SK-N-SH (cell line): ENCODE measurements around the gene TMEM212. TPM values are rescaled to one million over a fixed set of nuclear protein-coding genes. Genes with fewer than 3 reads are reported as not detected.
"Not testable (repeated sequence)": the region's sequence is repeated elsewhere in the genome, so short reads cannot be mapped to it uniquely, and the experiment has no call there.

Experiments
- CTCF ChIA-PET: fragments of 300-600, 350-600 bp; formaldehyde crosslinking; extraction: SDS; loops from one replicate; lab custom pipeline; 2021; lab: Yijun Ruan, JAX
- POLR2A ChIA-PET: fragments of 350-600 bp; sonication (Branson Sonifier 250); formaldehyde crosslinking; extraction: SDS; loops from one replicate; lab custom pipeline; 2020; ENCODE audit warnings: antibody characterized with exemption, inconsistent platforms; lab: Yijun Ruan, JAX
- DNase-seq: peaks from one replicate; pipeline ENCODE4 v3.0.0; 2012
- H2AFZ ChIP-seq: fragments of 200-600 bp; sonication (generic); 2 replicates; pipeline ENCODE4 v1.8.1; 2016; ENCODE audit warnings: antibody characterized with exemption, mild to moderate bottlenecking, low read depth
- H3F3A ChIP-seq: fragments of 200-600 bp; sonication (generic); replicated peaks from 2 replicates; pipeline ENCODE3; 2016; ENCODE audit warnings: antibody characterized with exemption, mild to moderate bottlenecking; ENCODE audit not compliant: insufficient read depth
- H3K27ac ChIP-seq, 2 experiments: fragments of 200-500 bp in 1 of 2; fragments of 200-600 bp in 1 of 2; sonication (Bioruptor generic) in 1 of 2; sonication (generic), shearing (Covaris generic) in 1 of 2; 2 replicates each; pipeline versions ENCODE4 v1.5.1 to v1.6.1; 2014 to 2016; ENCODE audit warnings: low read depth in 2 of 2, inconsistent platforms in 1 of 2, low read length in 1 of 2, mild to moderate bottlenecking in 1 of 2, mixed read lengths in 1 of 2
- H3K27me3 ChIP-seq: fragments of 200-600 bp; sonication (generic), shearing (Covaris generic); 2 replicates; pipeline ENCODE4 v1.6.1; 2016; ENCODE audit warnings: mixed run types; ENCODE audit not compliant: insufficient read depth
- H3K36me3 ChIP-seq, 2 experiments: fragments of 200-500 bp in 1 of 2; fragments of 200-600 bp in 1 of 2; sonication (Bioruptor generic) in 1 of 2; sonication (generic) in 1 of 2; replicated peaks in 1 of 2; 2 replicates each; pipeline versions ENCODE3 to v1.5.1; 2014 to 2016; ENCODE audit warnings: low read length in 1 of 2, mild to moderate bottlenecking in 1 of 2; ENCODE audit not compliant: insufficient read depth in 2 of 2, control insufficient read depth in 1 of 2
- H3K4me1 ChIP-seq, 2 experiments: fragments of 200-500 bp in 1 of 2; fragments of 200-600 bp in 1 of 2; sonication (Bioruptor generic) in 1 of 2; sonication (generic), shearing (Covaris generic) in 1 of 2; 2 replicates each; pipeline versions ENCODE4 v1.5.1 to v1.6.1; 2014 to 2016; ENCODE audit warnings: low read depth in 1 of 2, low read length in 1 of 2, mixed run types in 1 of 2; ENCODE audit not compliant: insufficient read depth in 2 of 2, control insufficient read depth in 1 of 2
- H3K4me2 ChIP-seq: fragments of 200-600 bp; sonication (generic), shearing (Covaris generic); 2 replicates; pipeline ENCODE4 v1.6.1; 2017; ENCODE audit warnings: mixed run types
- H3K4me3 ChIP-seq, 2 experiments: fragments of 200-500 bp in 1 of 2; fragments of 200-600 bp in 1 of 2; sonication (Bioruptor generic) in 1 of 2; sonication (generic), shearing (Covaris generic) in 1 of 2; 2 replicates each; pipeline versions ENCODE4 v1.5.1 to v1.8.1; 2014 to 2016; ENCODE audit warnings: low read depth in 2 of 2, inconsistent platforms in 1 of 2, low read length in 1 of 2, mild to moderate bottlenecking in 1 of 2, mixed read lengths in 1 of 2, moderate library complexity in 1 of 2
- H3K79me2 ChIP-seq: fragments of 200-600 bp; sonication (generic); 2 replicates; pipeline ENCODE4 v1.8.1; 2017; ENCODE audit warnings: mild to moderate bottlenecking; ENCODE audit not compliant: insufficient read depth
- H3K9ac ChIP-seq: fragments of 200-600 bp; sonication (generic); 2 replicates; pipeline ENCODE4 v1.6.1; 2017; ENCODE audit warnings: mixed run types
- H3K9me2 ChIP-seq: fragments of 200-600 bp; sonication (generic); 2 replicates; pipeline ENCODE4 v1.6.1; 2017; ENCODE audit warnings: mixed run types
- H3K9me3 ChIP-seq: fragments of 200-600 bp; sonication (generic); 2 replicates; pipeline ENCODE4 v1.6.1; 2017; ENCODE audit warnings: mixed run types, mild to moderate bottlenecking, moderate library complexity
- H4K20me1 ChIP-seq: fragments of 200-600 bp; sonication (generic); 2 replicates; pipeline ENCODE4 v1.6.1; 2017; ENCODE audit warnings: mild to moderate bottlenecking, mixed run types; ENCODE audit not compliant: insufficient read depth
- CHD2 ChIP-seq: fragments of 150-350 bp; IDR thresholded peaks from 2 replicates; pipeline ENCODE4 v1.6.1; 2018; ENCODE audit warnings: low read length; ENCODE audit not compliant: partially characterized antibody
- NFIC ChIP-seq: IDR thresholded peaks from 2 replicates; pipeline ENCODE4 v1.4.0; 2012; ENCODE audit warnings: borderline replicate concordance
- PBX3 ChIP-seq: IDR thresholded peaks from 2 replicates; pipeline ENCODE4; 2012
- POLR2AphosphoS5 ChIP-seq: IDR thresholded peaks from 2 replicates; pipeline ENCODE4 v1.6.1; 2012; ENCODE audit warnings: low read depth, low read length
- REST ChIP-seq: IDR thresholded peaks from 2 replicates; pipeline ENCODE4 v1.6.1; 2012; ENCODE audit warnings: mild to moderate bottlenecking, low read depth, low read length, moderate library complexity
- RXRA ChIP-seq: IDR thresholded peaks from 2 replicates; pipeline ENCODE4 v1.4.0; 2012; ENCODE audit warnings: low read depth, mild to moderate bottlenecking, borderline replicate concordance
- SIN3A ChIP-seq: IDR thresholded peaks from 2 replicates; pipeline ENCODE4 v1.6.1; 2012; ENCODE audit warnings: low read depth, mild to moderate bottlenecking, low read length, moderate library complexity, borderline replicate concordance
- TAF1 ChIP-seq: IDR thresholded peaks from 2 replicates; pipeline ENCODE4 v1.6.1; 2012; ENCODE audit warnings: low read depth, mild to moderate bottlenecking, low read length, moderate library complexity, borderline replicate concordance
- TCF12 ChIP-seq: IDR thresholded peaks from 2 replicates; pipeline ENCODE4 v1.4.0; 2012
- WGBS: methylation state at CpG from one replicate; pipeline ENCODE4 v1.1.6; 2017; ENCODE audit warnings: low lambda C conversion rate; 5-methylcytosine and 5-hydroxymethylcytosine counted together
- polyA plus RNA-seq, 3 experiments: library from polyadenylated mRNA; depleted of rRNA; stranded (reverse); fragments of >200 nt; gene quantifications; 2 replicates each; pipeline ENCODE4 v1.2.3, GENCODE V29; 2012
- TF ChIP-seq, protein P1 (sequence below): fragments of 150-350 bp; IDR thresholded peaks from 2 replicates; pipeline ENCODE4 v1.6.1; 2016; ENCODE audit warnings: mild to moderate bottlenecking, low read depth, low read length
- TF ChIP-seq, protein P2 (sequence below): IDR thresholded peaks from 2 replicates; pipeline ENCODE4 v1.4.0; 2012; ENCODE audit warnings: low read depth, borderline replicate concordance

TMEM212 gene
- polyA plus RNA-seq, 1 of the 3 experiments (the other 2 are of a cell fraction) = not detected

DNA sequence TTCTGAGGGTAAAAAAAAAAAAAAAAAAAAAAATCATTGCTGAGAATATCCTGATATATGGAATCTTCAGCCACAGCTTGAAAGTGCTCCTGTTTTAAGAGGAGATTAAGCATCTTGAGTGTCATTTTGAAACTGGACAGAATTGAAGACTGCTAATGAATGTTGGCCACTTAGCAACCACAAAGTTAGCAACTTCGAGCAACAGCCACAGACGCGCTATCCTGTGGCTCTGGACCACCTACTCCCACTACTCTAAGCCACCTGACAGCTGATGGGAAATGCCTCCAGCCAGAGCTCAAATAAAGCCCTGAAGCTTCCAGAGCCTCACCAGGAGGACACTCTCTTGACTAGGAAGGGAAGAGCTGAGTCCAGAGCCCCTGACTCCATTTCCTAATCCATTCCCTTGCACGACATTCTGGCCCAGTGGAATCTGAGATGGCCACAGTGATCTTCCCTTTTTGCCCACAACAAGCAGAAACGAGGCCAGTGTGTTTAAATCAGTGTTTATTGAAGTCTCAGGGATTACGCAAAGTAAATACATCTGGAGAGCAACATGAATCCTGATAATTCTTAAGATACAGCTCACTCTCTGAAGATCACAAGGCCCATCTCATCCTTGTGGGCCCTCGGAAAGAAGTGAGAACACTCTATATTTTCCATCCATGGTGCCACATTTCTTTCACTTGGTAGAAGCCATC is 58.6 kb downstream of the TMEM212 start:
- Histone ChIP-seq H4K20me1 (no peaks in the 10 kb centered on the region), H3K36me3 (no peaks in the 10 kb centered on the region), H3K79me2 (no peaks in the 10 kb centered on the region), H3K9me3 (no peaks in the 10 kb centered on the region), H3K4me3 (no peak overlapping the region), H3K27ac (no peak overlapping the region), H3K27me3 (no peaks in the 10 kb centered on the region), H3K4me1 (no peaks in the 10 kb centered on the region), H3K9me2 (no peaks in the 10 kb centered on the region), H3F3A (no peaks in the 10 kb centered on the region), H2AFZ (no peak overlapping the region)
- DNase-seq = no peak
- POLR2A ChIA-PET = no interaction called here
- WGBS = 86% methylated on average over 5 of the region's 7 CpGs
- TF ChIP-seq TAF1 = no peak
- no peak for TF ChIP-seq POLR2AphosphoS5
- no peak for TF ChIP-seq CHD2
- TF ChIP-seq, protein P1, sequence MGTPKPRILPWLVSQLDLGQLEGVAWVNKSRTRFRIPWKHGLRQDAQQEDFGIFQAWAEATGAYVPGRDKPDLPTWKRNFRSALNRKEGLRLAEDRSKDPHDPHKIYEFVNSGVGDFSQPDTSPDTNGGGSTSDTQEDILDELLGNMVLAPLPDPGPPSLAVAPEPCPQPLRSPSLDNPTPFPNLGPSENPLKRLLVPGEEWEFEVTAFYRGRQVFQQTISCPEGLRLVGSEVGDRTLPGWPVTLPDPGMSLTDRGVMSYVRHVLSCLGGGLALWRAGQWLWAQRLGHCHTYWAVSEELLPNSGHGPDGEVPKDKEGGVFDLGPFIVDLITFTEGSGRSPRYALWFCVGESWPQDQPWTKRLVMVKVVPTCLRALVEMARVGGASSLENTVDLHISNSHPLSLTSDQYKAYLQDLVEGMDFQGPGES = no peak
- TF ChIP-seq RXRA = no peak
- TF ChIP-seq PBX3 = no peak
- TF ChIP-seq TCF12 = no peak
- no peak for TF ChIP-seq REST
- TF ChIP-seq, all 33 proteins: peak for 0
- Histone ChIP-seq H3K9ac (no peak overlapping the region), H3K4me2 (no peak overlapping the region)
- CTCF ChIA-PET = no interaction called here

DNA sequence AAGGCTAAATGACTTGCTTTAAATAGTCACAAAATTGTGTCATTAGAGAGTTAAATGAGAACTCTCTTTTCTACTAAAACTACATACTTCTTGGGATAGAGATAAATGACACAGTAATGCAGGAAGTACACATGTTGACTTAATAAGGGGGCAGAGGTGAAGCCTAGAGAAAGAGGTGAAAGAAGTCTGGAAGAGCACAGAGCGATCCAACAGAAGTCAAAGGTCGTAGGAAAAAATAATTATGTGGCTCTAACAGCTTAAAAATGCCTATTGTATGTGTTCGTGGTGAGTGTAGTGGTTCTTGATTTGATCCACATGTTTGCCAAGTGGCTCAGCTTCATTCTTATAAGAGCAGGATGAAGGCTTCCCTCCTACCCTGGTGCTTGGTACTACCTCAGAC is 61.7 kb downstream of the TMEM212 start:
- no peak for DNase-seq
- POLR2A ChIA-PET = no interaction called here
- Histone ChIP-seq H3K4me3 (no peak overlapping the region), H3K4me2 (no peak overlapping the region), H2AFZ (no peak overlapping the region), H3K27me3 (no peaks in the 10 kb centered on the region), H3K36me3 (no peaks in the 10 kb centered on the region), H3F3A (no peaks in the 10 kb centered on the region), H3K27ac (no peak overlapping the region), H4K20me1 (no peaks in the 10 kb centered on the region), H3K4me1 (no peaks in the 10 kb centered on the region), H3K9me2 (no peaks in the 10 kb centered on the region), H3K9ac (no peak overlapping the region), H3K79me2 (no peaks in the 10 kb centered on the region), H3K9me3 (no peaks in the 10 kb centered on the region)
- 62% methylated on average over 3 of the region's 3 CpGs for WGBS
- no peak for TF ChIP-seq NFIC
- no peak for TF ChIP-seq SIN3A
- no peak for TF ChIP-seq TCF12
- TF ChIP-seq, protein P2, sequence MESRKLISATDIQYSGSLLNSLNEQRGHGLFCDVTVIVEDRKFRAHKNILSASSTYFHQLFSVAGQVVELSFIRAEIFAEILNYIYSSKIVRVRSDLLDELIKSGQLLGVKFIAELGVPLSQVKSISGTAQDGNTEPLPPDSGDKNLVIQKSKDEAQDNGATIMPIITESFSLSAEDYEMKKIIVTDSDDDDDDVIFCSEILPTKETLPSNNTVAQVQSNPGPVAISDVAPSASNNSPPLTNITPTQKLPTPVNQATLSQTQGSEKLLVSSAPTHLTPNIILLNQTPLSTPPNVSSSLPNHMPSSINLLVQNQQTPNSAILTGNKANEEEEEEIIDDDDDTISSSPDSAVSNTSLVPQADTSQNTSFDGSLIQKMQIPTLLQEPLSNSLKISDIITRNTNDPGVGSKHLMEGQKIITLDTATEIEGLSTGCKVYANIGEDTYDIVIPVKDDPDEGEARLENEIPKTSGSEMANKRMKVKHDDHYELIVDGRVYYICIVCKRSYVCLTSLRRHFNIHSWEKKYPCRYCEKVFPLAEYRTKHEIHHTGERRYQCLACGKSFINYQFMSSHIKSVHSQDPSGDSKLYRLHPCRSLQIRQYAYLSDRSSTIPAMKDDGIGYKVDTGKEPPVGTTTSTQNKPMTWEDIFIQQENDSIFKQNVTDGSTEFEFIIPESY = no peak
- CTCF ChIA-PET = interaction anchor here (1.0 kb wide), 1 partner anchor 10 kb away, joined by 3 read pairs; no protein-coding TSS in a partner anchor

GRCh38 chr3:171906503-171906902 is 63.4 kb downstream of the TMEM212 start:
- H3K27ac ChIP-seq, H4K20me1 ChIP-seq, H3K27me3 ChIP-seq, H3K9me3 ChIP-seq, DNase-seq, H3K4me2 ChIP-seq, H3K4me1 ChIP-seq, CTCF ChIA-PET, H3K36me3 ChIP-seq, H2AFZ ChIP-seq, H3K79me2 ChIP-seq, H3K9ac ChIP-seq, H3K9me2 ChIP-seq, H3F3A ChIP-seq, H3K4me3 ChIP-seq: not testable (repeated sequence)
- POLR2A ChIA-PET = interaction anchor here (0.5 kb wide), 1 partner anchor 19 kb away, joined by 5 read pairs; no protein-coding TSS in a partner anchor
- WGBS = 91% methylated on average over 6 of the region's 6 CpGs
